GM13976 (cell line): ENCODE measurements around the gene AKR1C2.
"Not testable (repeated sequence)": the region's sequence is repeated elsewhere in the genome, so short reads cannot be mapped to it uniquely, and the experiment has no call there.

ENCODE experiments used
- DNase-seq: peaks from one replicate; pipeline ENCODE4 v3.0.0; 2012; ENCODE audit warnings: low spot score
- in situ Hi-C: fragments of 300-500 bp; cut with MboI; formaldehyde crosslinking; loops from one replicate; pipeline ENCODE4 v1.12.0; 2022; ENCODE audit warnings: low sequenced_read_pairs, mixed read lengths, inconsistent platforms; ENCODE audit not compliant: unreplicated experiment
- TF ChIP-seq, protein P1 (sequence below): IDR thresholded peaks from 2 replicates; pipeline ENCODE4 v1.5.1; 2012; ENCODE audit warnings: borderline replicate concordance, mild to moderate bottlenecking; ENCODE audit not compliant: insufficient read depth; ENCODE audit errors: extremely low read depth, missing control alignments, control extremely low read depth

AKR1C2 gene

DNA sequence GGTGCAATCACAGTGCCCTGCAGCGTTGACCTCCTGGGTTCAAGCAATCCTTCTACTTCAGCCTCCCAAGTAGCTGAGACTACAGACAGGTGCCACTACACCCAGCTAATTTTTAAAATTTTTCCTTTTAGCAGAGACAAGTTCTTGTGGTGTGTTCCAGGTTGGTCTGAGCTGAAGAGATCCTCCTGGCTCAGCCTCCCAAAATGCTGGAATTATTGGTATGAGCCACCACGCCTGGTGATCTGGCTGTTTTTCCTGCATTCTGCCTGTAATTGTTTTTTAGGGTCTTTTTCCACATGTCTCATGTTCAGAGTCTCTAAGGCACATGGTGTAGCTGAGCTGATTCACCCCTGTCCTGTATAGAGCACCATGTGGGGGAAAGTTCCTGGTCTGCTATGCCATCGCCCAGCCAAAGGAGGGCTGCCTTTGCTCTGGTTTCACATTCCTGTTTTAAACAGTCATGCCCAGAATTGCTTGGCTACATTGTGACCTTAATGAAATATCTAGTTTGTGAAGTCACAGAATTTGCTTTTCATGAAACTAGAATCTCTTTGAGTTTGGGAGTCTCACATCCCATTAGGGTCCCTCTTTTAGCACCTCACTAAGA lies 15.1 kb upstream of the AKR1C2 start:
- DNase-seq = not testable (repeated sequence)

DNA sequence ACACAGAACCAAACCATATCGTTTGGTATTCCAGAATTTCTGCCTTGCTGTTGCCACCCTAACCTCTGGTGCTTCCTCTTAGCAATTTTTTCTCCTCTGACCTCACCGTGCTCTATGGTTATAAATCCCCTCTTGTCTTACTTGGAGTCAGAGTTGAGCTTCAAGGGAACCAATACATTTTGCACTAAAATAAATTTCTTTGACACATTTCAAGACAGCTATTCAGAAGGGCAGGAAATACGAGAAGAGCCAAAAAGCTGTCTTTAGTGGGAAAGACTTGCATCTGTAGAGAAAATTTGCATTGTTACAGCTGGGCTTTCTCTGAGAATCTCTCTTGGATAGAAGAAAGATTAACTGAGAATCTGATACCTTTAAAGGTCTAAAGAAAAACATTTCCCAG lies 14.5 kb upstream of the AKR1C2 start:
- TF ChIP-seq, protein P1, sequence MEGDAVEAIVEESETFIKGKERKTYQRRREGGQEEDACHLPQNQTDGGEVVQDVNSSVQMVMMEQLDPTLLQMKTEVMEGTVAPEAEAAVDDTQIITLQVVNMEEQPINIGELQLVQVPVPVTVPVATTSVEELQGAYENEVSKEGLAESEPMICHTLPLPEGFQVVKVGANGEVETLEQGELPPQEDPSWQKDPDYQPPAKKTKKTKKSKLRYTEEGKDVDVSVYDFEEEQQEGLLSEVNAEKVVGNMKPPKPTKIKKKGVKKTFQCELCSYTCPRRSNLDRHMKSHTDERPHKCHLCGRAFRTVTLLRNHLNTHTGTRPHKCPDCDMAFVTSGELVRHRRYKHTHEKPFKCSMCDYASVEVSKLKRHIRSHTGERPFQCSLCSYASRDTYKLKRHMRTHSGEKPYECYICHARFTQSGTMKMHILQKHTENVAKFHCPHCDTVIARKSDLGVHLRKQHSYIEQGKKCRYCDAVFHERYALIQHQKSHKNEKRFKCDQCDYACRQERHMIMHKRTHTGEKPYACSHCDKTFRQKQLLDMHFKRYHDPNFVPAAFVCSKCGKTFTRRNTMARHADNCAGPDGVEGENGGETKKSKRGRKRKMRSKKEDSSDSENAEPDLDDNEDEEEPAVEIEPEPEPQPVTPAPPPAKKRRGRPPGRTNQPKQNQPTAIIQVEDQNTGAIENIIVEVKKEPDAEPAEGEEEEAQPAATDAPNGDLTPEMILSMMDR = no peak
- in situ Hi-C loops = no loop called here
- DNase-seq = no peak

More for the DNA sequence above, 15.1 kb upstream of the AKR1C2 start:
- in situ Hi-C loops = not testable (repeated sequence)

DNA sequence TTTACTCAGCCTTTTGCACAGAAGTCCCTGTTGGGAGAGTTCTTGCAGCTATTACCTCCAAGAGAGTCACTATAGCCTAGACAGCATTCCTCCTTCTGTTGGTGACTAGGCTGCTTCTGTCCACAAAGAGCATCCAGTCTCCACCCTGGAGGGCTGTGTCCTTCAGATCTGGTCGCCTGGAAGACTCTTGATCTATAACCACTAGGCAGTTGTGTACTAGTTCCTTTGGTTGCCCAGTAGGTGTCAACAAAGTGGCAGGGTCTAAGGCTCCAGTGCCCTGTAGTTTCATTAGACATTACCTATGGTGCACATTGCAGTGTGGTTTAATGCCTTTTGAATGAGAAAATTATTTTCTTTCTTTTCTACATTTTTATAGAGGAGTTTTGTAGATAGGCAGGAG lies 11.3 kb upstream of the AKR1C2 start:
- TF ChIP-seq, protein P1 = no peak
- no peak for DNase-seq
- in situ Hi-C loops = no loop called here

DNA sequence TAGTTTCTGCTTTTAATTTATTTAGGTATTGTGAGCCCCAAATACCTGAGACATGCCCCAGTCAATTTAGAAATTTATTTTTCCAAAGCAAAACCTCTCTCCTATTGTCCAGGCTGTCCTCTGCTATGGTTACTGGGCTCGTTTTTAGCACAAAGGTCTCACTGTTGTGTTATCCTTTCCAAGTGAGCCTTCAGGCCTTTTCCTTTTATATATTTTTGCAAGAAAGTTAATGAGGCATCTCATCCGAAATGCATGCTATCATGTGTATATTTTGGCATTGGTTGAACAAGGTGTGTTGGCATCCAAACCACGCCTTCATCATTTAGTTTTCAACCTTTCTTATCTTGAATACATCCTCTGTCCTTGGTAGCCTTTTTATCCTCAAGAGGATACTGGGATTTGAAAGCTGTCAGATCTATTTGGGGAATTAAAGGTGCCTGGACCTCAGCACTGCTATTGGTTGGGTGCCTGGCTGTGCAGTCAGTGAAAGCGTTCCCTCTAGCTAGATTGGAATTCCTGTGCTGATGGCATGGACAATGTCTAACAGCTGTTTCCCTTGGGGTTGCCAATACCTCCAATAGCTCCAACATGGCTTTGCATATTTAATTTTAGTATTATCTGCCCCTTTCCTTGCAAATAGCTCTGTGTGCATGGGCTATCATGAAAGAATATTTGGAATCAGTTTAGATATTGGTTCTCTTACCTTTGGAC lies 10.7 kb upstream of the AKR1C2 start:
- in situ Hi-C loops, DNase-seq: not testable (repeated sequence)

DNA sequence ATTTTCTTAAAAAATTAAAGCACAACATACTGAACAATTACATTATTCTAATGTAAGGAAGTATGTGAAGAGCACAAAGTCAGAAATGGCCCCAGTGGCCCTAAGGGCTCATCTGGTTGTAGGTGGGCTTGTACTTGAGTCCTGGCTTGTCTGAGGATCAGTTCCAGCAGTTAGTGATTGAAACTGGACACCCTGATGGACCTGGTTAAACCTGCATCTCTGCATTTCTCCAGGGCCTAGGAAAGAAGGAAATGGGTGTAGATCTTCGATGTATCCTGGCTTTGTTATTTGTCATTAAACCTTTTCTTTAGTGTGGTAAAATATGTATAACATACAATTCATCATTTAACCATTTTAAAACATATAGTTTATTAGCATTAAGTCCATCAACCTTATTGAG lies 9.7 kb upstream of the AKR1C2 start:
- in situ Hi-C loops = no loop called here
- TF ChIP-seq, protein P1 = no peak
- no peak for DNase-seq

DNA sequence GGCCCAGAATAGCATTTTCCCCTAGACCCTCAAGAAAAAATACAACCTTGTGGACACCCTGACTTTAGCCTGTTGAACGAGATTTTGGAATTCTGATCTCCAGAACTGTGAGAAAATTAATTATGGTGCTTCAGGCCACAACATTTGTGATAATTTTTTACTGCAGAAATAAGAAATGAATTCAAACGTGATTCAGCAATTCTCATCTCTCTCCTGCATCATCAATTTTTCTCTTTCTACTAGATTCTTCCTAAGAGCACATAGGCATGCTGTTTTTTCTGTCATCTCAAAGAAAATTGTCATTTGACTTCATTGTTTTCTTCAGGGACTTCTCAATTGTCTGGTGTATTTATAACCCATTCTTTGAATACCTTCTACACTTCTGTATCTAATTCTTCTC lies 8.9 kb upstream of the AKR1C2 start:
- TF ChIP-seq, protein P1 = no peak
- in situ Hi-C loops = no loop called here
- DNase-seq = no peak

DNA sequence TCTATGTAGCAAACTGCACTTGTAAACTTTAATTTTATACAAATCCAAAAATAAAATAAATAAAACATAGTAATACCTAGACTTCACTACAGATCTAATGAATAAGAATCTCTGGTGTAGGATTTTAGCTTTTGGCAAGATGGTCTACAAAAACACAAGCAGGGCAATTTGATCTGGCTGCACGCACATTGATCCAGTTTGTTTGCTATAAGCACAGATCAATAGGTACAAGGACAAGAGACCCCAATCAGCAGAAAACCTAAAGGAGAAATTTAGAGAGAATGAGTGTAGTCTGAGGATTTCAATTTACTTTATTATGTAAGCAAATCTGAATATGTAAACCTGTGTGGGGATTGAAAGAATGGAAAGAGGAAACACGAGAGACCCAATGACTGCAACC lies 7.7 kb upstream of the AKR1C2 start:
- in situ Hi-C loops = not testable (repeated sequence)

DNA sequence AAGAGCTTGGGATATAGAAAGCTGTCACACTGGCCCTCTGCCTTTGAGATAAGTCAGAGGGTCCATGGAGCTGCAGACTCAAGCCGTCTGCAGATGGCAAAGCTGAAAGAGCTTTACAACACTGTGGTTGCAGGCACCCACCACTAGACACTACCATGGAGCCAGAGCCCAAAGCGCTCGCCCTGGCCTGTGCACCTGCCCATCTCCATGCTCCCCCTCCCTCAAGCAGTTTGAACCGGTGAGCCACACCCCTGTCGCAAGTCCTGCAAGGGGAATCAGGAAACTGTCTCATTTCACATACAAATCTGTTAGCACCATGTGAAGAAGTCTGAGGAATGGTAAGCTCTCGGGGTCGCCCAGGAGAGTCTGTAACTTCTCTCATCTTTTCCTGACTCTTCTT lies 6.4 kb upstream of the AKR1C2 start:
- in situ Hi-C loops = not testable (repeated sequence)

More for the DNA sequence above, 7.7 kb upstream of the AKR1C2 start:
- not testable (repeated sequence) for DNase-seq

DNA sequence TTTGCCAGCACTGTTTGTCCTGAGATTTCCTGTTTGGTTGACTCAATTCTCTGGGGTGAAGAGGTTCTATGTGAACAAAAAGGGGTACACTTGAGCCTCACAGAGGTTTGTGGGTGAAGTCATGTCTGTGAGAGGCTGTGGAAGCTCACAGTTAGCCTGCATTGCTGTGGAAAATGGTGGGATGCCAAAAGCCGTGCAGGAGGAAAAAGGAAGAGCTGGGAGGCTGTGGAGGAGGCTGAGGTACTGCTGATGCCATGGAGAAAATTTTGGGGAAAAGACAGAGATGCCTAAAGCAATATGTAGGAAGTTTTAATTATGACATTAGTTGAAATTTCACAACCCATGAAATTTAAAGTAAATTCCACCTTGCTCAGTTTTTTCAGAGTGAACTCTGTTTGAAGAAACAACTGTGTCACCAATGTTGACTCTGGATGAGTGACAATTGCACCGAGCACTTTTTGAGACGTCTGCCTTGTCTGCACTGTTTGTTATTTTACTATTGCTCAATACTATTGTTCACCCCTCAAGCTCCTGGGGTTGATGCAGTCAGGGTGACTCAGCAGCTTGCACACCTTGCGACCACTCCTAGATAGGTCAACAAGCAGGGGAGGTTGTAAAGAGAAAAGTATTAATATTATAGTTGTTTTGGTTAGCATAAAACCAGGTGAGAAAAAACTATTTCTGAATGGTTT lies 5.3 kb upstream of the AKR1C2 start:
- in situ Hi-C loops, DNase-seq: not testable (repeated sequence)

More for the DNA sequence above, 6.4 kb upstream of the AKR1C2 start:
- not testable (repeated sequence) for DNase-seq

DNA sequence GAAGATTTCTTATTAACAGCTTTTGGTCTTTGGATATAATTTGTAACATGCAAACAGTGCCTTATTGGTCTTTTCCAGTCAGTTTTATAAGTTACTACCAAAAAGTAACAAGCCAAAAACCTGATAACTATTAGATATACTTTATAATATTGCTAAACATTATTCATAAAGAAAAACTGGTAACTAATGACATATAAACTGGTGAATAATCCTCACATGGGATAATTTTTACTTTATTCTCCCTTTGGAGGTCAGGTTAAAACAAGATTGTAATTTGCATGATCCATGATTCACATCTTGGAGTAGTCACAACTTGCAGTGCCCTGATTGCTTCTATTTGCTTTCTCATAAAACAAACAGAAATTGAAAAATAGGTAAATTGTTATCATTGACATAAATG lies 844 bp upstream of the AKR1C2 start:
- in situ Hi-C loops, DNase-seq: not testable (repeated sequence)

DNA sequence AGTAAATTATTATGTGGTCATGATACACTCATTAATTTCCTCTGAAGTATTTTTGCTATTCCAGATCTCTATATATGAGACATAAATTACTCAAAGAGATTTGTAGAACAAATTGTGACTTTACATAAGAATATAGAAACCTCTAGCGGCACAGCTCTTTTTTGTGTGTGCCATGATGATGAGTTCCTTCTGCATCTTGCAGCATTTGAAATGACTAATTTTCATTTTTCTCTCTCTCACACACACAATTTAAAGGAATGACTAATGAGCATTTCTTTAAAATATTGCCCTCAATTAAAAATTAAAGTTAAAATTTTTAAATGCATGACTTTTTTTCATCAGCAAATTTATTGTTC lies 351 bp upstream of the AKR1C2 start:
- in situ Hi-C loops, DNase-seq: not testable (repeated sequence)
